SH-SY5Y (cell line): ENCODE data around the gene FNBP1.

Experiments
- GATA2 ChIP-seq: IDR thresholded peaks from 2 replicates; pipeline ENCODE4 v1.6.1; 2011; ENCODE audit warnings: mild to moderate bottlenecking, low read depth, low read length
- GATA3 ChIP-seq: IDR thresholded peaks from 2 replicates; pipeline ENCODE4 v1.6.1; 2011; ENCODE audit warnings: low read depth, mild to moderate bottlenecking, low read length, moderate library complexity

- TF ChIP-seq GATA2 (no peak), GATA3 (no peak)
Observed at GRCh38 chr9:129840034-129840433, 203.0 kb downstream of the FNBP1 start.
